NB4 (cell line): Measurements from ENCODE around the gene GABBR2.
"Not testable (repeated sequence)": the region's sequence is repeated elsewhere in the genome, so short reads cannot be mapped to it uniquely, and the experiment has no call there.

Experiments
- DNase-seq: peaks from one replicate; pipeline ENCODE4 v3.0.0; 2010; ENCODE audit warnings: low read depth
- H3K4me3 ChIP-seq: one replicate; pipeline ENCODE4 v1.5.1; 2011; ENCODE audit warnings: mild to moderate bottlenecking, low read depth, low read length, moderate library complexity
- CTCF ChIP-seq: IDR thresholded peaks from one replicate; pipeline ENCODE4 v1.5.1; 2012; ENCODE audit warnings: low read depth, low read length
- MAX ChIP-seq: IDR thresholded peaks from 2 replicates; pipeline ENCODE4 v1.6.1; 2011; ENCODE audit warnings: low read depth, low read length
- MYC ChIP-seq: IDR thresholded peaks from 2 replicates; pipeline ENCODE4 v1.6.1; 2011; ENCODE audit warnings: low read depth, low read length
- POLR2A ChIP-seq: IDR thresholded peaks from 2 replicates; pipeline ENCODE4 v1.6.1; 2011; ENCODE audit warnings: mild to moderate bottlenecking; ENCODE audit not compliant: insufficient read length; ENCODE audit errors: extremely low read depth

The GABBR2 gene

DNA sequence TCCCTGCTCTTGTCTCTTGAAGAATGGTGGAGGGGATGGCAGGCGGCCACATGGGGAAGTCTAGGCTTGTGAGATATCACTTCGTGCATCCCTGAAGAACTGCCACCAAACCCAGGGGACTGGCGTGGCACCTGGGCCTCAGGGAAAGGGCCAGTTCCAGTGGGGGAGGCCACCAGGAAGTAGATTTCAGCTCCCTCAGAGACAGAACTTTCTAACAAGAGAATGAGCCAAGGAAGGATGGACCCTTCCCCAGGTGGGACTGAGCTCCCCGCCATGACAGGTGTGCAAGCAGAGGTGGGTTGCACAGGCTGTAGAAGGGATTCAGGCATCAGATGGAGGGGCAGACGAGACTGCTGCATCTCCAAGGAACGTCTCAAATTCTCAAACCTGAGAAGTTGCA, 193.9 kb downstream of the GABBR2 start:
- TF ChIP-seq CTCF (no peak), MYC (no peak), MAX (no peak), POLR2A (no peak)
- H3K4me3 ChIP-seq = no peak overlapping the region
- no peak for DNase-seq

DNA sequence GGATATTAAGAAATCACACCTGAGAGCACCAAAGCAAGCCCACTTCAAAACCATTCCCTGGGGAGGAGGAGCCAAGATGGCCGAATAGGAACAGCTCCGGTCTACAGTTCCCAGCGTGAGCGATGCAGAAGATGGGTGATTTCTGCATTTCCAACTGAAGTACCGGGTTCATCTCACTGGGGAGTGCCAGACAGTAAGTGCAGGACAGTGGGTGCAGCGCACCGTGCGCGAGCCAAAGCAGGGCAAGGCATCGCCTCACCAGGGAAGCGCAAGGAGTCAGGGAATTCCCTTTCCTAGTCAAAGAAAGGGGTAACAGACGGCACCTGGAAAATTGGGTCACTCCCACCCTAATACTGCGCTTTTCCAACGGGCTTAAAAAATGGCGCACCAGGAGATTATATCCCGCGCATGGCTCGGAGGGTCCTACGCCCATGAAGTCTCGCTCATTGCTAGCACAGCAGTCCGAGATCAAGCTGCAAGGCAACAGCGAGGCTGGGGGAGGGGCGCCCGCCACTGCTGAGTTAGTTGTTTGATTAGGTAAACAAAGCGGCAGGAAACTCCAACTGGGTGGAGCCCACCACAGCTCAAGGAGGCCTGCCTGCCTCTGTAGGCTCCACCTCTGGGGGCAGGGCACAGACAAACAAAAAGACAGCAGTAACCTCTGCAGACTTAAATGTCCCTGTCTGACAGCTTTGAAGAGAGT, 200.4 kb downstream of the GABBR2 start:
- not testable (repeated sequence) for DNase-seq, H3K4me3 ChIP-seq

DNA sequence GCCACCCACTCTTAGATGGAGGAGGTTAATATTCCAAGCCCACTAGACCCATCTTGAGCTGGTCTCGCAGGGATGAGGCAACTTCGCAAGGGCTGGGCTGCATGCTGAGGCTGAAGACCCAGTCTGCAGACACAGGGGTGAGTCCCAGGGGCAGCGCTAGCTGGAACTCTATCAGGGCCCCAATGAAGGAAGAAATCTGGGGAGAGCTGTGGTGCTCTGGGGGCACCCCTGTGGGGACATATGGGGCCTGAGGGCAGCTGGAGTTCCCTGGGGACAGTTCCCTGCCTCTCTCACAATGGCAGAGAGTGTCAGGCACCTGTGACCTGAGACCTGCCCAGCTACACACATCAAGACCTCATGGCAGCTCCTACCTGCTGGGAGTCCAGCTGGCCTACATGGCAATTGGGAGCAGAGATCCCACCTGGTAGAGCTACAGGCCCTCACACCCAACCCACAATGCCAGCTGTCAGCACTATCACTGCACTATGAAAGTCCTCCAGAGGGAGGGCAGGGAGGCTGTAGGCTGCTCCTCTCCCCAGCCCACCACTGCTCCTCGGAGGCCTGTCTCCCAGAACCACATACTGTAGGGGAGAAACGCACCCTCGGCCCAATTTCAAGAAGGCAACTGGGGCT, 202.2 kb downstream of the GABBR2 start:
- DNase-seq = no peak

GRCh38 chr9:98504298-98505282, 204.1 kb downstream of the GABBR2 start:
- no peak for DNase-seq
- H3K4me3 ChIP-seq = no peak overlapping the region
- TF ChIP-seq MAX (peak; percentile 39; the same call in 1 of the 2 replicates), CTCF (no peak)

More for the DNA sequence above, 202.2 kb downstream of the GABBR2 start:
- TF ChIP-seq CTCF (no peak), MYC (no peak), MAX (no peak), POLR2A (no peak)
- H3K4me3 ChIP-seq = no peak overlapping the region

GRCh38 chr9:98503867-98504266, 204.9 kb downstream of the GABBR2 start:
- H3K4me3 ChIP-seq = no peak overlapping the region
- no peak for DNase-seq
- TF ChIP-seq POLR2A (no peak), MYC (no peak), CTCF (no peak), MAX (no peak)

- DNase-seq = no peak
- no peak overlapping the region for H3K4me3 ChIP-seq
- TF ChIP-seq MAX (no peak), CTCF (no peak)
Measured at GRCh38 chr9:98502976-98503325, 205.8 kb downstream of the GABBR2 start.
